ENCODE measurements around the gene SHISA8. TPM values are rescaled to one million over a fixed set of nuclear protein-coding genes. Genes with fewer than 3 reads are reported as not detected.

The SHISA8 gene
- total RNA-seq, 1 donor from 2014 or later = not detected

- DNase-seq (peak; percentile 74), ATAC-seq (peak; percentile 71 to 74)
- no peak overlapping the region for H3K27ac ChIP-seq
- intact Hi-C loops (cut with DNase I) = no loop called here
- TF ChIP-seq CTCF (IDR thresholded peaks at IDR 0.05) = no peak
- no peaks in the 10 kb centered on the region for H3K9me3 ChIP-seq
- peaks cover 40% of the 10 kb centered on the region for H3K4me1 ChIP-seq
- peaks cover 63% of the 10 kb centered on the region for H3K27me3 ChIP-seq (ENCODE audit: low read depth)
- H3K4me3 ChIP-seq = peak overlapping the region; percentile 62
- H3K36me3 ChIP-seq = no peaks in the 10 kb centered on the region
Observed at GRCh38 chr22:41919357-41920224, 4.7 kb upstream of the SHISA8 start.

- Histone ChIP-seq H3K27ac (no peak overlapping the region), H3K9me3 (no peaks in the 10 kb centered on the region), H3K36me3 (no peaks in the 10 kb centered on the region), H3K4me1 (peaks cover 40% of the 10 kb centered on the region), H3K27me3 (ENCODE audit: low read depth) (peaks cover 72% of the 10 kb centered on the region), H3K4me3 (no peak overlapping the region)
- DNase-seq (peak; percentile 72), ATAC-seq (peak in 1 of 2 donors; percentile 22)
- intact Hi-C loops (cut with DNase I) = no loop called here
- TF ChIP-seq CTCF (IDR thresholded peaks at IDR 0.05) = no peak
Observed at GRCh38 chr22:41917903-41918791, 3.3 kb upstream of the SHISA8 start.

- Histone ChIP-seq H3K4me3 (no peak overlapping the region), H3K9me3 (no peaks in the 10 kb centered on the region), H3K27me3 (ENCODE audit: low read depth) (peaks cover 76% of the 10 kb centered on the region), H3K4me1 (peaks cover 40% of the 10 kb centered on the region), H3K36me3 (no peaks in the 10 kb centered on the region), H3K27ac (no peak overlapping the region)
- ATAC-seq = no peak
- TF ChIP-seq CTCF (IDR thresholded peaks at IDR 0.05) = no peak
- no peak for DNase-seq
- intact Hi-C loops (cut with DNase I) = no loop called here
Observed at GRCh38 chr22:41917375-41917902, 2.6 kb upstream of the SHISA8 start.

- intact Hi-C loops (cut with DNase I) = no loop called here
- no peak overlapping the region for H3K27ac ChIP-seq
- peaks cover 40% of the 10 kb centered on the region for H3K4me1 ChIP-seq
- H3K9me3 ChIP-seq = no peaks in the 10 kb centered on the region
- no peak for ATAC-seq
- H3K27me3 ChIP-seq (ENCODE audit: low read depth) = peaks cover 82% of the 10 kb centered on the region
- H3K36me3 ChIP-seq = no peaks in the 10 kb centered on the region
- no peak for TF ChIP-seq CTCF (IDR thresholded peaks at IDR 0.05)
- DNase-seq = no peak
- no peak overlapping the region for H3K4me3 ChIP-seq
Observed at GRCh38 chr22:41916745-41917358, 2.0 kb upstream of the SHISA8 start.

All from lower lobe of right lung (tissue), 2 donors.